ENCODE measurements around the gene SHC3. TPM values are rescaled to one million over a fixed set of nuclear protein-coding genes. Genes with fewer than 3 reads are reported as not detected.

SHC3 gene
- total and polyA plus RNA-seq, 5 experiments from 2014 or later, result 0.11 to 0.42 TPM; not detected in 3

DNA sequence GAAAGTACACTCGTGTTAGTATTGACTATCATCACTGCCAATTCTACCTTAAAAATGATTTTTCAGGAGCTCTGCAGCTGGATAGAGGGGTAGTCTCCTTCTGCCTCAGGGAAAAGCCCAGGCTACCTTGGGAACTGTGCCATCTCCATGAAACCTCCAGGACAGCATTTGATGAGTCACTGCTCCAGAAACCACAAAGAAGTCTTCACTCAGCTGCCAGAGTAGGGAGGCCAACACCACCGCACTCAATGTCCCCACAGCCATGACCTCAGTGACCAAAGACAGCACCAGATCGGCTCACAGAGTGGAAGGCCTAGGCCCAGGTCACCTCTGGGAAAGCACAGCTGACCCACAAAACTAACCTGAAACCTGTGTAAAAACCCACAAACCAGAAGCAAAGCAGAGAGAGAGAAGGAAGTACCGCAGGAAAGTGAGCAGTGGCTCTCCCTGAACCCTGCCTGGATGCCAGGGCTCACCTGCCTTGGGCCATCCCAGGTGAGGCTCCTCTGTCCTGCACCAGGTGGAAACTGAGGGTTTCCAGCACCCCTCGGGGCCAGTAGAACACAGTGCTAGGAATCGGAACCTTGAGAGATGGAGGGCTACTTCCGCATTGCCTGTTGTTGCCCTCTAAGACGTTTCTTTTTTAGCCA, 157.3 kb downstream of the SHC3 start:
- no peak for ATAC-seq
- Mint-ChIP-seq H3K9me3 (peaks cover 0 to 13% (median 0%) of the 10 kb centered on the region in 9 donors), H3K4me3 (no peak overlapping the region), H3K4me1 (peaks cover 0 to 1% (median 0%) of the 10 kb centered on the region in 4 donors), H3K36me3 (peaks cover 0 to 11% (median 0%) of the 10 kb centered on the region in 3 donors), H3K27ac (no peak overlapping the region), H3K27me3 (peaks cover 2 to 24% (median 11%) of the 10 kb centered on the region in 5 donors)
- POLR2A ChIA-PET, result no interaction called here
- DNase-seq, result no peak

DNA sequence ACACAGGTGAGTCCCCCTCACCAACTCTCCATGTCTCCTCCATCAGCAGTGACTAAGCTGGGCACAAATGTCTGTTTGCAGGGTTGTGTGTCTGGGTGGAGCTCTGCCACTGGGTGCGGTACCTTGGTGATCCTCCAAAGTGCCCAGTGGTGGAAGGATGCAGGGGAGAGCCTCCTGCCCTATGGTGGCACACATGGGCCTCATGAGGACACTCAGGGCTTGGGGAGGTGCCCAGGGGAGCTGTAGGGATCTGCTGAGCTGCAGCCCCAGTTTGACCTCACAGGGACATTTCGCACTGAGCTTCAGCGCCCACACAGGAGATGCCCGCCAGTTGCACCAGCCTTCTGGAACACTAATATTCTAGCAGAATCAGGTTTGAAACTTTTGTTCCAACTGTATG, 157.9 kb downstream of the SHC3 start:
- Mint-ChIP-seq H3K36me3 (peaks cover 0 to 9% (median 0%) of the 10 kb centered on the region in 3 donors), H3K27me3 (peaks cover under 1 to 20% (median 11%) of the 10 kb centered on the region in 5 donors), H3K27ac (no peak overlapping the region), H3K4me1 (peaks cover 0 to 1% (median 0%) of the 10 kb centered on the region in 4 donors), H3K9me3 (peaks cover 0 to 13% (median 0%) of the 10 kb centered on the region in 9 donors), H3K4me3 (no peak overlapping the region)
- ATAC-seq, result no peak
- DNase-seq, result no peak
- POLR2A ChIA-PET, result no interaction called here

DNA sequence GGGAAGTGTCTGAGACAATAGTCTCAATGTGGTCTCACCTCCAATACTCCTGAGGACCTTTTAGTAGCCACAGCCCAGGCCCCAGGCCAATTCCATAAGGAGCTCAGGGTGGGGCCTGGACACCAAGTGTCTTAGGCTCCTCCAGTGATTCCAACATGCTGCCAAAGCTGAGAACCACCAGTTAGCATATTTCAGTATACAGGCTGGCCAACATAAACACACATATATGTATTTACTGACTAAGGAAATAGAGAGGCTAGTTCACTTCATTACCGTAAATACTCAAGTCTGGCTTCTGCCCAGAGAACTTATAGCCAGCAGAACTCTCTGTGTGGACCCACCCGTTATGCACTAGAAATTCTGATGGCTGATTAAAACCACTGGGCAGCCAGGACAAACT, 163.3 kb downstream of the SHC3 start:
- DNase-seq, result no peak
- H3K4me1 Mint-ChIP-seq, result no peaks in the 10 kb centered on the region
- POLR2A ChIA-PET, result no interaction called here

DNA sequence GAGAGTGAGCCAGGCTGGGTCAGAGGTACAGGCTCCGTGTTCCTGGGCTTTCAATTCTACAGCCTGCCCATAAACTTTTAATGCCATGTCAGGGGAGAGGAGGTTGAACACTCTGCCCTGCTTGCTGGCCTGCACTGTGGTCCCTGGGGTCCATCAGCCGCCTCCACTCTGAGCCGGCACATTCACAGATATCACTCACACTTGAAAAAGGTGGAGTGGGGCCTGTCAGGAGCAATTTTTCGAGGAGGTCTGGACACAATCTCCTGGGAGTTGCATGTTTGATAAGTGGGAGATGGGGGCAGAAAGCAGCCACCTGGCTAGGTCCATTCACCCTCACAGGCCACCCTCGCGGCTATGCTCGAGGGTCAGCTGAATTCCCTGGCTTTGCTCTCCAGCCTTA, 164.5 kb downstream of the SHC3 start:
- H3K36me3 Mint-ChIP-seq, result peaks cover 0 to 4% (median 0%) of the 10 kb centered on the region in 3 donors
- H3K4me1 Mint-ChIP-seq, result no peaks in the 10 kb centered on the region
- ATAC-seq, result no peak
- no peak for DNase-seq
- peaks cover 4 to 25% (median 11%) of the 10 kb centered on the region in 5 donors for H3K27me3 Mint-ChIP-seq
- peaks cover 0 to 4% (median 0%) of the 10 kb centered on the region in 9 donors for H3K9me3 Mint-ChIP-seq
- H3K4me3 Mint-ChIP-seq, result no peak overlapping the region
- no peak overlapping the region for H3K27ac Mint-ChIP-seq
- POLR2A ChIA-PET, result no interaction called here

More for the DNA sequence above, 163.3 kb downstream of the SHC3 start:
- peaks cover 0 to 4% (median 0%) of the 10 kb centered on the region in 9 donors for H3K9me3 Mint-ChIP-seq
- H3K27me3 Mint-ChIP-seq, result peaks cover 4 to 24% (median 11%) of the 10 kb centered on the region in 5 donors
- no peak for ATAC-seq
- peaks cover 0 to 4% (median 0%) of the 10 kb centered on the region in 3 donors for H3K36me3 Mint-ChIP-seq
- peak overlapping the region in 1 of 10 donors; percentile 34 for H3K4me3 Mint-ChIP-seq
- no peak overlapping the region for H3K27ac Mint-ChIP-seq

DNA sequence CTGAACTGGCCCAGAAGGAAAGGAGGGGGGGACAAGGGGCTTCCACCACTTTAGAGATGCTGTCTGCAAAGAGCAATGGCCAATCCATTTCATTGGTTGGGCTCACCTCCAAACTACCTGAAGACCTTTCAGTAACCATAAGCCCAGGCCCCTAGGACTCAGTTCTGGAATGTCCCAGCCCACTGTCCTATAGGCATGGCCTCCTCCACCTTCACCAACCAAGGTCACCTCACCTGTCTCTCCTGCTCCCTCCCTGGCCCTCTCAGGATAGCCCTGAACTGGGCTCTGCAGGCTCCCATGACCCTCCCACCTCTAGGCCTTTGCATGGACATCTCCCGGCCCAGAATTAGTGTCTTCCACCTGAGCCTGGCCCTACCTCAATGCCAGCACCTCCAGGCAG, 165.0 kb downstream of the SHC3 start:
- H3K9me3 Mint-ChIP-seq, result peaks cover 0 to 4% (median 0%) of the 10 kb centered on the region in 9 donors
- H3K27me3 Mint-ChIP-seq, result peaks cover 4 to 30% (median 11%) of the 10 kb centered on the region in 5 donors
- DNase-seq, result no peak
- H3K36me3 Mint-ChIP-seq, result peaks cover 0 to 4% (median 0%) of the 10 kb centered on the region in 3 donors
- ATAC-seq, result no peak
- no peaks in the 10 kb centered on the region for H3K4me1 Mint-ChIP-seq
- no peak overlapping the region for H3K4me3 Mint-ChIP-seq
- no peak overlapping the region for H3K27ac Mint-ChIP-seq
- POLR2A ChIA-PET, result no interaction called here

DNA sequence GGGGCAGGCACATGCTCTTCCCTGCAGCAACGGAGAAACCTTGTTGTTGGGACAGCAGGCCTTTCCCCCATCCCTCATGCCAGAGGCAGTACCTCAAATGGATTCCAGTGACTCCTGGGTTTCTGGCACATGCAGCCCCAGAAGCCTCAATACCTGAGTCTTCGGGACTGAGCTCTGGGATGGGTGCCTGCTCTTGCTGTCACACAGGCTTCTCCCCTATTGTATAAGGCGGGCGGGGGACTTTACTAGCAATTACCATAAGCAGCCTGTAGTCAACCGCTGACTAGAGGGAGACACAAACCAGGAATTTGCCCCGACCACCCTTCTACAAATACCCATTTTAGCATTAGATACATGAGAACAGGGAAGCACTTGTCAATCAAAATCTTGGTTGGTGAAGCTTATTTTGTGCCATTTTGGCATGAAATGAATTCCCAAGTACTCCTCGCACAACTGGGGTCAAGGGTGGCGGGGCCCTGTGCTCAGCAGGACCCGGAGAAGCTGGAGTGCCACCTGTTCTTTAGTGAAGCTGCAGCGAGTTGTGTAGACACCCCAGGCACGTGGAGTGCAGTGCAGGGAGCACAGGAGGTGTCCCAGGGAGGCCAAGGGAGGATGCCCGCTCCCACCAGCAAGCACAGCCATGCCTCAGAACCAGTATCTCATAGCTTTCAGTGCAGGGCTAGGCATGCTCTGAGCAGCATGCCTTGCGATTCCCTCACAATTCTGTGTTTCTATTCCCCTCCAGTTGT, 166.2 kb downstream of the SHC3 start:
- Mint-ChIP-seq H3K4me1 (no peaks in the 10 kb centered on the region), H3K27me3 (peaks cover 4 to 39% (median 7%) of the 10 kb centered on the region in 5 donors), H3K36me3 (peaks cover 0 to 4% (median 0%) of the 10 kb centered on the region in 3 donors), H3K4me3 (no peak overlapping the region), H3K27ac (no peak overlapping the region), H3K9me3 (no peaks in the 10 kb centered on the region)
- POLR2A ChIA-PET, result no interaction called here
- no peak for ATAC-seq
- DNase-seq, result no peak

DNA sequence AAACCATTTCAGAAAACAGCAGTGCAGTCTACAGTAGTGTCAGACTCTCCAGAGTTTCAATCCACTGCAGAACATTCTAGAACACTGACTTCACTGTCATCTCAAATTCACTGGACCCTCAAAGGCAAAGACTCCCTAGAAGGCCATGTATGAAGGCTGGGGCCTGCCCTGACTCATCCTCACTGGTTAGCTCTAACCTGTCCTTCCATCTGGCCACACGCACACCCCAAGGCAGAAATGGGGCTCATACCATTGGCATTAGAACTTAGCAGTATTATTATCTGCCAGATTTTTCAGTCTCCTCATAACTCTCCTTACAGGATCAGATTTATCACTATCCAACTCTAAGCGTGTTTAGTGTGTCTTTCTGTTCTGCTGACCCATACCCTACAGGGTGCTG, 166.9 kb downstream of the SHC3 start:
- POLR2A ChIA-PET, result no interaction called here
- no peaks in the 10 kb centered on the region for H3K36me3 Mint-ChIP-seq
- no peak overlapping the region for H3K4me3 Mint-ChIP-seq
- H3K27me3 Mint-ChIP-seq, result peaks cover 2 to 43% (median 7%) of the 10 kb centered on the region in 5 donors
- no peaks in the 10 kb centered on the region for H3K9me3 Mint-ChIP-seq
- H3K4me1 Mint-ChIP-seq, result no peaks in the 10 kb centered on the region
- H3K27ac Mint-ChIP-seq, result no peak overlapping the region
- ATAC-seq (no peak), DNase-seq (no peak)

DNA sequence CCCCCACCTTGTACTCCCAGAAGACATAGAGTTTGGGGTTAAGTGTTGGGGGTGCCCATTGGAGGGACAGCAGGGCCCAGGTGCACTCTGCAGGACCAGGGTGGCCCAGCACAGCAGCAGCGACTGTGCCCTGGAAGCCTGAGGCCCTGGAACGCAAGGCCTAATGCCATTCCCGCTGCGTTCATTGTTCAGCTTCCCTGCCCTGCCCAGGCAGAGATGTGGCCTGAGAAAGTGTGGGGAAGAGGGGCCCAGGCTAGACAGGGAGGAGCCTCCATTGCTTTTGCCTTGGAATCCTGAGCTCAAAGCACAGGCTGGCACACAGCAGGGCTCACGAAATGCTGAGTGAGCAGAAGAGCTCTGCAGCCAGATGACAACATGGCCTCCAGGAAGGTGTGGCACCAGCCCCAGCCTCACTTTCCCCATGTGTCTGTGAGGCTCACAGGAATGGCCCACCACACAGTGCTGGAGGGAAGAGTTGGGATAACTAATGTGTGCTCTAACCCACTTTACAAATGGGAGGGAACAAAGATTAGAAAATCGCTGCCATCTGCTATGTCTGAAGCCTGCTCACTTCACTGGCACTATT, 168.0 kb downstream of the SHC3 start:
- DNase-seq, result no peak
- H3K36me3 Mint-ChIP-seq, result no peaks in the 10 kb centered on the region
- ATAC-seq, result no peak
- POLR2A ChIA-PET, result no interaction called here
- H3K27me3 Mint-ChIP-seq, result peaks cover 4 to 44% (median 10%) of the 10 kb centered on the region in 5 donors
- H3K4me1 Mint-ChIP-seq, result no peaks in the 10 kb centered on the region
- no peaks in the 10 kb centered on the region for H3K9me3 Mint-ChIP-seq
- H3K27ac Mint-ChIP-seq, result no peak overlapping the region
- H3K4me3 Mint-ChIP-seq, result no peak overlapping the region

DNA sequence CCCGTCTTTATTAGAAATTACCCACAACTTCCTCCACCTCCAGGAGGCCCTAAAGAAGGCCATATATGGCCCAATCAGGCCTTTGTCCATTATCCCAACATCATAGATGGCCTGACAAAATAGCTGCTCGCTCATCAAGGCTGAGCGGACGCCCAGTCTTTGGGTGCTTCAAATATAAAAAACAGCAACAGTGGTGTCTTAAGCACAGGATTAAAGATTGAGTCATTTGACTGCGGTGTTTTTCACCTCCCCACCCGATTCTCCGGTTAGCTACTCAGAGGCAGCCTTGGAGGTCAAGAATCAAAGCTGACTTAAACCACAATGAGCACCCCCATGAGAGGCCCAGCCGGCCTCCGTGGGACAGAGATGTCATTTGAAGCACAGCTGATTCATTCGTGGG, 168.6 kb downstream of the SHC3 start:
- no peaks in the 10 kb centered on the region for H3K9me3 Mint-ChIP-seq
- H3K4me3 Mint-ChIP-seq, result no peak overlapping the region
- DNase-seq, result no peak
- POLR2A ChIA-PET, result no interaction called here
- no peak overlapping the region for H3K27ac Mint-ChIP-seq
- H3K36me3 Mint-ChIP-seq, result no peaks in the 10 kb centered on the region
- ATAC-seq, result no peak
- no peaks in the 10 kb centered on the region for H3K4me1 Mint-ChIP-seq
- H3K27me3 Mint-ChIP-seq, result peaks cover 3 to 42% (median 7%) of the 10 kb centered on the region in 5 donors

DNA sequence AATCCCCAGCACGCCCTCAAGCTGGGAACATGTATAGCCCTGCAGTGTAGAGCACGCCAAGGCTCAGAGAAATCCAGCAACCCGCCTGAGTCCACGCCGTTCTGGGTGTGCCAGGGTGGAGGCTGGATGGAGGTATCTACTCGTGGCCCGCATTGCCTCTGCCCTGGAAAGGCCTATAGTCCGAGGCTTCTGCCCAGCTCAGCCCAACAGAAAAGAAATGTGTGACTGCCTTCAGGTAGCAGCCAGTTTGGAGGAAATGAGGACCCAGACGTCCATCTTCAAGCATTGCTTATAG, 169.1 kb downstream of the SHC3 start:
- ATAC-seq, result no peak
- POLR2A ChIA-PET, result no interaction called here
- Mint-ChIP-seq H3K4me1 (no peaks in the 10 kb centered on the region), H3K9me3 (no peaks in the 10 kb centered on the region), H3K27ac (no peak overlapping the region), H3K27me3 (peaks cover under 1 to 36% (median 4%) of the 10 kb centered on the region in 5 donors), H3K4me3 (no peak overlapping the region), H3K36me3 (no peaks in the 10 kb centered on the region)
- DNase-seq, result no peak

DNA sequence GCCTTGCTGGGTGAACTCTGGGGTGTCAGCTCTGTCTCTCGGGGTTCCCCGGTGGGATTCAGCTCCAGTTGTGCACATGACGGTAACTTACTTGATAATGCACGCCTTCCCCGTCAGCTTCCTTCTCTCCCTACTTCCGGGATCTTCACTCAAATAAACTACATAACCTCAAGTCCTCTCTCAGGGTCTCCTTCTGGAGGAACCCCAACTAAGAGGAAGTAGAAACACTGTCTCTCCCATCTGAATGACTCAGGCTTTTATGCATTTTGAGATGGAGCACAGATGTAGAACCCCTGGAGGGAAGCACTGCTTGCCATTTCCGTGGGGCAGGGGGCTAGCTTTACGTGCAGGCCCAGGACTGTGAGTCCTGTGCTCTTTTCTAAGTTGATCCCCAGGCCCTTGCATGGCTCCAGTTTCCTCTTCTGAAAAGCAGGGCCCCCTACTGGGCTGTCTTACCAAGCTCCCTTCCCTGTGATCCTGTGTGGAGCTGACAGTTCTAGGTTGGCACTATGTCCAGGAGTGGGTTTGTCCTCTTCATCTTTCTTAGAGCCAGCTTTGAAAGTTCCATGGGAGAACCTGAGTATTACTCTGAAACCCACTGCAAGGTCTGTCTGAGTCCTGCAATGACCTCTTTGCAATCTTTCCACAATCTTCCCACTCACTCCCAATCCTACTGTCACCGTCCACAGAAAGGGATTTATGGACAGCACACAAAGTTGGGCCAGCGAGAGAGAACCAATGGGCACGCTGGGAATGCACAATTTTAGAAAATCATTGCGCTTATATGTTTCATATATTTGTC, 169.7 kb downstream of the SHC3 start:
- DNase-seq (no peak), ATAC-seq (no peak)
- H3K27ac Mint-ChIP-seq, result no peak overlapping the region

DNA sequence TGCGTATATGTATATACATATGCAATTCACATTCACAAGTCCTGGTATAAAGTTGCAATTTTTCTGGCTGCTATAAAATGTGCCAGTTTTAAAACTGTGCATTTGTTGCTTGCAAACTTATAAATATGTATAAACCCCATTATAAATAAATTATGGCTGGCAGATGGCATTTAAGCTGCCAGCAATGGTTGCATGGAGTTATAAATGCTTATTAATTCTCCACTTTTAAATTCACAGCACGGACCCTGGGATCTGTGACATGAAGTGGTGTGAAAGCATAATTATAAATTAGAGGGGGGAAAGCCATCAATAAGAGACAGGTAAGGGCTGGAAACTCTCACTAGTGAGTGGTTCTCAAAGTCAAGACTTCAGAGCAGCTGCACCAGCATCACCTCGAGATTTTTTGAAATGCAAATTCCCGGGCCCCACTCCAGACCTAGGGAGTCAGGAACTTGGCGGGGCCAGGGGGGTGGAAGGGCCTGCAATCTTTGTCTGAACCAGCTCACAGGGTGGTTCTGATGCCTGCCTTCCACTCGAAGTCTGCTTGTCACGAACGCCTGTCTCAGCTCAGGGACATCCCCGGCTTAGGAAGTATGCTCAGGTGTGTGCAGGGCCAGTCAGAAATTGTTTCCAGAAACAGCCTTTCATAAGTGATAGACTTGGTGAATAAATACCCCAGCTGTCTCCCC, 170.4 kb downstream of the SHC3 start:
- H3K4me1 Mint-ChIP-seq, result no peaks in the 10 kb centered on the region
- no peaks in the 10 kb centered on the region for H3K36me3 Mint-ChIP-seq
- H3K4me3 Mint-ChIP-seq, result no peak overlapping the region
- H3K27ac Mint-ChIP-seq, result no peak overlapping the region
- POLR2A ChIA-PET, result no interaction called here
- no peaks in the 10 kb centered on the region for H3K9me3 Mint-ChIP-seq
- DNase-seq (no peak), ATAC-seq (no peak)
- H3K27me3 Mint-ChIP-seq, result peaks cover 0 to 34% (median 3%) of the 10 kb centered on the region in 5 donors

More for the DNA sequence above, 169.7 kb downstream of the SHC3 start:
- Mint-ChIP-seq H3K36me3 (no peaks in the 10 kb centered on the region), H3K27me3 (peaks cover 0 to 32% (median 3%) of the 10 kb centered on the region in 5 donors), H3K4me1 (no peaks in the 10 kb centered on the region), H3K4me3 (no peak overlapping the region), H3K9me3 (no peaks in the 10 kb centered on the region)
- POLR2A ChIA-PET, result no interaction called here
